Fibroblast of the aortic adventitia (primary cell): ENCODE results near the gene GPRIN2. TPM values are rescaled to one million over a fixed set of nuclear protein-coding genes. Genes with fewer than 3 reads are reported as not detected.

Experiments
- DNase-seq: peaks from one replicate; pipeline ENCODE4 v3.0.0-alpha.2; 2010; ENCODE audit warnings: low read depth
- H3K4me3 ChIP-seq: 2 replicates; pipeline ENCODE4 v1.5.1; 2011; ENCODE audit warnings: low read depth, mild to moderate bottlenecking, control low read depth, low read length, moderate library complexity
- CTCF ChIP-seq: IDR thresholded peaks from 2 replicates; pipeline ENCODE4 v1.5.1; 2011; ENCODE audit warnings: mild to moderate bottlenecking, low read length, control low read depth, inconsistent platforms; ENCODE audit not compliant: insufficient read depth
- total RNA-seq: library from RNA; depleted of rRNA; stranded (reverse); fragments of >200 nt; gene quantifications from 2 replicates; pipeline ENCODE4 v1.2.3, GENCODE V29; 2012; ENCODE audit warnings: low replicate concordance

Gene GPRIN2
- total RNA-seq, 1 donor, result not detected

DNA sequence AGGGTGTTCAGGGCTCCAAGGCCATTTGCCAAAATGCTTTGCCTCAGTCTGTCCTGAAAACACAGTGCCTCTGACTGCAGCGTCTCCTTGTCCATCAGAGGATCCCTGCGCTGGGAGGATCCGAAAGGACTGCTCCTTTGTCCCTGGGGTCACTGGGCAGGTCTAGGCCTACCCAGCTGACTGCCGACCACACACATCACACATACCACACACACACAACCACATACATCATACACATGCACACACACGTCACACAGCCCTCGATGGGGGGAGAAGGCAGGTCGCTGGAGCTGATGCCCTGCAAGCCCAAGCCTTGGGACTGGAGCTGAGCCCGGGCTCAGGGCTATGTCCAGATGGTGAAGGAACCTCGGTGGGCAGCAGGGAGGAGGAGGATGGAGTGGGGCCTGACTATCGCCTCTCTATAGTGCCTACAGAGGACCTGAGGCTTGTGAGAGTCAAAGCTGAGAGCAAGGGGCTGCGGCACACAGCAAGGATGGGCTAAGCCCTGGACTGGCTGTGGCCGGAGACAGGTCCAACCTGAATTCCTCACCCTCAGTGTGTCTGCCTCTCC, 29.1 kb downstream of the GPRIN2 start:
- no peak overlapping the region for H3K4me3 ChIP-seq
- no peak for TF ChIP-seq CTCF
- DNase-seq, result no peak

- H3K4me3 ChIP-seq, result no peak overlapping the region
- DNase-seq, result no peak
- no peak for TF ChIP-seq CTCF
Measured at GRCh38 chr10:46526682-46527038, 29.8 kb downstream of the GPRIN2 start.

- DNase-seq, result peak; percentile 24
- no peak overlapping the region for H3K4me3 ChIP-seq
- TF ChIP-seq CTCF, result no peak
Measured at GRCh38 chr10:46525824-46526681, 30.4 kb downstream of the GPRIN2 start.

DNA sequence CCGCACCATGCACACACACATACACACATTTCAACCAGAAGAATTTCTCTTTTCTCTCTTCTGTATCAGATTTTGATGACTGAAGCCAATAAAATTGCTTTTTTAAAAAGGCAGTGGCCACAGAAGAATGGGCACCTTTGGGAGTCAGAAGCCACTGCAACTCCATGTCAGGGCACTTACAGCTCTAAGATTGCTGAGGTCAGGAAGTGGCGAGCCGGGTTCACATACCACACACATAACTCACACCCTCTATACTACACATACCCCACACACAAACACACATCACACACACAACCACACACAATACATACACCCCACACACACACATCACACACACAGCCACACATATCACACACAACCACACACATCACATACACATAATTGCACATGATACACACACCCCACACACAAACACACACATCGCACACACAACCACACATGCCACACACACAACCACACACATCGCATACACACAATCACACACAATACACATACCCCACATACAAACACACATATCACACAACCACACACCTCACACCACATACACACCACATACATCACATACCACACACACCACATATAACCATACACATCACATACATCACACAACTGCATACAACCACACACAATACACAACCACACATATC, 31.2 kb downstream of the GPRIN2 start:
- peak; percentile 81 for DNase-seq
- H3K4me3 ChIP-seq, result no peak overlapping the region
- no peak for TF ChIP-seq CTCF

GRCh38 chr10:46524472-46525176, 31.8 kb downstream of the GPRIN2 start:
- TF ChIP-seq CTCF, result no peak
- H3K4me3 ChIP-seq, result no peak overlapping the region
- peak; percentile 60 for DNase-seq

DNA sequence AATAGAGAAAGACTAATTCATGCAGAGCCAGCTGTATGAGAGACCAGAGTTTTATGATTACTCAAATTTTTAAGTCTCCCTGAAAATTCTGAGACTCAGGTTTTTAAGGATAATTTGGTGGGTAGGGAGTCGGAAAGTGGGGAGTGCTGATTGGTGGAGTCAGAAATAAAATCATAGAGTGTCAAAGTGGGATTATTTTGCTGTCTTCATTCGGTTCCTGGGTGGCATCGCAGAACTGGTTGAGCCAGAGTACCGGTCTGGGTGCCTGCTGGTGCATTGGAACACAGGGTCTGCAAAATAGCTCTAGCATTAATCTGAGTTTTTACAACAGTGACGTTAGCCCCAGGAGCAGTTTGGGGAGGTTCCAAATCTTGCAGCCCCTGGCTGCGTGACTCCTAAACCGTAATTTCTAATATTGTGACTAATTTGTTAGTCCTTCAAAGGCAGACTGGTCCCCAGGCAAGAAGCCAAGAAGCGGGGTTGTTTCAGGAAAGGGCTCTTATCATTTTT, 32.4 kb downstream of the GPRIN2 start:
- DNase-seq, result peak; percentile 94
- TF ChIP-seq CTCF, result no peak
- no peak overlapping the region for H3K4me3 ChIP-seq
